HG02852 (cell line): Measurements from ENCODE around the gene LCE1E.

ENCODE experiments used
- ATAC-seq: cut with Tn5 transposase; IDR thresholded peaks from one replicate; pipeline ENCODE4 v1.9.1; 2021; ENCODE audit warnings: mild to moderate bottlenecking, moderate library complexity; ENCODE audit not compliant: unreplicated experiment

LCE1E gene

GRCh38 chr1:152777510-152778137 lies 8.4 kb upstream of the LCE1E start:
- no peak for ATAC-seq

GRCh38 chr1:152783095-152783494 lies 3.0 kb upstream of the LCE1E start:
- no peak for ATAC-seq

GRCh38 chr1:152795686-152796085 lies 9.6 kb downstream of the LCE1E start:
- ATAC-seq, result no peak

GRCh38 chr1:152796421-152796820 lies 10.4 kb downstream of the LCE1E start, which contains the start of gene LCE1D:
Gene LCE1D, plus strand, starts transcription at chr1:152796721. Its CDS starts 1,074 bp downstream, at chr1:152797795.
- no peak for ATAC-seq

GRCh38 chr1:152801333-152801732 lies 15.3 kb downstream of the LCE1E start:
- ATAC-seq, result no peak

- ATAC-seq, result no peak
These were observed 20.5 kb downstream of the LCE1E start, which contains the start of gene LCE1C for GRCh38 chr1:152806576-152806975. Gene LCE1C, minus strand, starts transcription at chr1:152806651. Its CDS starts 1,173 bp downstream, at chr1:152805478.

- ATAC-seq, result no peak
These were observed 25.0 kb downstream of the LCE1E start for GRCh38 chr1:152811050-152811449.

- ATAC-seq, result no peak
These were observed 25.6 kb downstream of the LCE1E start, which contains the start of gene LCE1B for GRCh38 chr1:152811671-152812070. Gene LCE1B, plus strand, starts transcription at chr1:152811971. Its CDS starts 476 bp downstream, at chr1:152812447.

- ATAC-seq, result no peak
These were observed 31.3 kb downstream of the LCE1E start for GRCh38 chr1:152817309-152817708.

GRCh38 chr1:152823294-152823693 lies 37.2 kb downstream of the LCE1E start:
- no peak for ATAC-seq

GRCh38 chr1:152824964-152825363 lies 38.9 kb downstream of the LCE1E start:
- no peak for ATAC-seq

- no peak for ATAC-seq
These were observed 41.1 kb downstream of the LCE1E start, which contains the start of gene LCE1A for GRCh38 chr1:152827173-152827572. Gene LCE1A, plus strand, starts transcription at chr1:152827473. Its CDS starts 0 bp downstream, at chr1:152827473.

GRCh38 chr1:152836870-152837269 lies 50.8 kb downstream of the LCE1E start:
- no peak for ATAC-seq
